PC-9 (cell line): ENCODE measurements around the gene COL20A1. TPM values are rescaled to one million over a fixed set of nuclear protein-coding genes. Genes with fewer than 3 reads are reported as not detected.

Source experiments
- BruUV-seq: library from RNA; stranded (reverse); fragments of 400-500 nt; replicated peaks from 2 replicates; lab custom pipeline; 2021; lab: Mats Ljungman, UMichigan
- CTCF ChIA-PET: fragments of 300-600 bp; sonication (Branson Sonifier 250); formaldehyde crosslinking; loops from one replicate; lab custom pipeline; 2022; ENCODE audit warnings: antibody characterized with exemption; lab: Charles Lee
- POLR2A ChIA-PET: fragments of 300-600 bp; sonication (Branson Sonifier 250); formaldehyde crosslinking; loops from one replicate; lab custom pipeline; 2022; ENCODE audit warnings: antibody characterized with exemption; ENCODE audit not compliant: unreplicated experiment; lab: Charles Lee
- DNase-seq, 2 experiments: peaks; one replicate each; pipeline versions ENCODE4 v3.0.0 to v3.0.0-alpha.2; 2015 to 2022; ENCODE audit warnings: mixed read lengths in 1 of 2
- H2AFZ ChIP-seq: fragments of 200-600 bp; sonication (generic); 2 replicates; pipeline ENCODE4 v1.8.1; 2017; ENCODE audit warnings: antibody characterized with exemption
- H3F3A ChIP-seq: fragments of 200-600 bp; sonication (generic); 2 replicates; pipeline ENCODE4 v1.8.1; 2017; ENCODE audit warnings: antibody characterized with exemption, mild to moderate bottlenecking, low read depth; ENCODE audit not compliant: insufficient read depth
- H3K27ac ChIP-seq: fragments of 200-600 bp; sonication (generic); 2 replicates; pipeline ENCODE4 v1.6.1; 2016; ENCODE audit warnings: mixed run types
- H3K27me3 ChIP-seq: fragments of 200-600 bp; sonication (generic); 2 replicates; pipeline ENCODE4 v1.6.1; 2016; ENCODE audit warnings: low read depth, mixed run types; ENCODE audit not compliant: insufficient read depth
- H3K36me3 ChIP-seq: fragments of 200-600 bp; sonication (generic); 2 replicates; pipeline ENCODE4 v1.6.1; 2016; ENCODE audit warnings: low read depth, mixed run types
- H3K4me1 ChIP-seq: fragments of 200-600 bp; sonication (generic); replicated peaks from 2 replicates; pipeline ENCODE4 v1.6.1; 2016; ENCODE audit warnings: mixed run types; ENCODE audit not compliant: insufficient read depth
- H3K4me2 ChIP-seq: fragments of 200-600 bp; sonication (generic); 2 replicates; pipeline ENCODE4 v1.6.1; 2017; ENCODE audit warnings: mixed run types
- H3K4me3 ChIP-seq: fragments of 200-600 bp; sonication (generic); 2 replicates; pipeline ENCODE4 v1.6.1; 2016; ENCODE audit warnings: mixed run types
- H3K79me2 ChIP-seq: fragments of 200-600 bp; sonication (generic); 2 replicates; pipeline ENCODE4 v1.6.1; 2017; ENCODE audit warnings: low read depth, mixed run types
- H3K9me2 ChIP-seq: fragments of 200-600 bp; sonication (generic); 2 replicates; pipeline ENCODE4 v1.8.1; 2017; ENCODE audit warnings: mild to moderate bottlenecking; ENCODE audit not compliant: insufficient read depth
- H3K9me3 ChIP-seq: fragments of 200-600 bp; sonication (generic); 2 replicates; pipeline ENCODE4 v1.8.1; 2016; ENCODE audit warnings: low read depth; ENCODE audit not compliant: insufficient read depth
- H4K20me1 ChIP-seq: fragments of 200-600 bp; sonication (generic); 2 replicates; pipeline ENCODE4 v1.8.1; 2017; ENCODE audit not compliant: insufficient read depth
- EZH2 ChIP-seq: fragments of 200-600 bp; sonication (generic); IDR thresholded peaks from 2 replicates; pipeline ENCODE4 v1.8.0; 2017; ENCODE audit warnings: antibody characterized with exemption, low read depth
- intact Hi-C: fragments of 100-400 bp; cut with micrococcal nuclease; formaldehyde crosslinking; loops from one replicate; pipeline ENCODE4 v1.10.0; 2022; ENCODE audit not compliant: unreplicated experiment
- total RNA-seq: library from RNA; stranded (reverse); gene quantifications from 2 replicates; pipeline ENCODE4 v1.2.3, GENCODE V29; 2021
- TF ChIP-seq, protein P1 (sequence below): fragments of 200-600 bp; sonication (generic); conservative IDR thresholded peaks from 2 replicates; pipeline ENCODE4 v1.6.1; 2017; ENCODE audit warnings: mixed run types, antibody characterized with exemption, mild to moderate bottlenecking, moderate library complexity

COL20A1 gene
- total RNA-seq, 1 experiment from 2014 or later = not detected

DNA sequence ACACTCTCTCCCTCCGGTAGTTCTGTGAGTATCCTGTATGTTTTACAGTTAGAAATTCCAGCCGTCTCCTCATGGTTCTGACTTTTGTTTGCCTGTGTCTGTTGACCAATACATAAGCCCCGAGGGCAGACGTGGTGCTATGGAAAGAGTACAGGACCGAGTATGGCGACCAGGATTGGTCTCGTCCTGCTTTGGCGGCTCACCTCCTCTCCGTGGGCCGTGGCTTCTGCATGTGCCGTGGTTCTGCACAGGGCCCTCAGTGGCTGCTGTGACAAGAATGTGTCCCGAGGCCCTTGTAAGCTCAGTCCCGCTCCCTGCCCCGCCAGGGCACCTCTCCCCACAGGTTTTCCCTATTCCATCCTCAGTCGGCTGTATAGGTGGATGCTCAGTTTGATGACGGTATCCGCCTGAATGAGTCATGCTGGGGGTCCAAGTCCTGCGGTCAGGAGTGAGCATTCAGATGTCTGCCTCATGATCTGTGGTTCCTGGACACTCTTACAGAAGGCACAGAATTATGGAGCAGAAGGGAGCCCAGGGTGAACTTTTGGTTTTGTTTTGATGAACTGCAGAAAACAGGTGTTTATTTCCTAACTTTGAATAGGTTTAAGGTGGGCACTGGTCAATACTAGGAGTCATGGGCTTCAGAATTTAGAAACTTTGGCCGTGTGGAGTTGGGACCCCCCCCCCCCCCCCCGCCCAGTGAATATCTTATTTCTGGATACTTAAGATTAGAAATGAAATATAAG, 19.2 kb upstream of the COL20A1 start:
- BruUV-seq = TSS peak; percentile 79
- Histone ChIP-seq H3K9me3 (no peaks in the 10 kb centered on the region), H3K4me3 (peak overlapping the region; percentile 91), H3K36me3 (peaks cover 24% of the 10 kb centered on the region; the same call in 1 of the 2 replicates), H3K4me2 (peak overlapping the region; percentile 99), H2AFZ (no peak overlapping the region), H3K27me3 (no peaks in the 10 kb centered on the region), H4K20me1 (peaks cover 48% of the 10 kb centered on the region), H3K27ac (peak overlapping the region; percentile 10; the same call in 1 of the 2 replicates), H3F3A (no peaks in the 10 kb centered on the region; the same call in 1 of the 2 replicates), H3K9me2 (no peaks in the 10 kb centered on the region), H3K79me2 (peaks cover 49% of the 10 kb centered on the region), H3K4me1 (peaks cover 18% of the 10 kb centered on the region)
- CTCF ChIA-PET = interaction anchor here (0.6 kb wide), 1 partner anchor 74 kb away, joined by 4 read pairs; no protein-coding TSS in a partner anchor
- POLR2A ChIA-PET = interaction anchor here (0.8 kb wide), 1 partner anchor 707 kb away, joined by 23 read pairs; no protein-coding TSS in a partner anchor
- DNase-seq = peak; percentile 28 to 67
- intact Hi-C loops = no loop called here
- TF ChIP-seq EZH2 = no peak
- TF ChIP-seq, protein P1, sequence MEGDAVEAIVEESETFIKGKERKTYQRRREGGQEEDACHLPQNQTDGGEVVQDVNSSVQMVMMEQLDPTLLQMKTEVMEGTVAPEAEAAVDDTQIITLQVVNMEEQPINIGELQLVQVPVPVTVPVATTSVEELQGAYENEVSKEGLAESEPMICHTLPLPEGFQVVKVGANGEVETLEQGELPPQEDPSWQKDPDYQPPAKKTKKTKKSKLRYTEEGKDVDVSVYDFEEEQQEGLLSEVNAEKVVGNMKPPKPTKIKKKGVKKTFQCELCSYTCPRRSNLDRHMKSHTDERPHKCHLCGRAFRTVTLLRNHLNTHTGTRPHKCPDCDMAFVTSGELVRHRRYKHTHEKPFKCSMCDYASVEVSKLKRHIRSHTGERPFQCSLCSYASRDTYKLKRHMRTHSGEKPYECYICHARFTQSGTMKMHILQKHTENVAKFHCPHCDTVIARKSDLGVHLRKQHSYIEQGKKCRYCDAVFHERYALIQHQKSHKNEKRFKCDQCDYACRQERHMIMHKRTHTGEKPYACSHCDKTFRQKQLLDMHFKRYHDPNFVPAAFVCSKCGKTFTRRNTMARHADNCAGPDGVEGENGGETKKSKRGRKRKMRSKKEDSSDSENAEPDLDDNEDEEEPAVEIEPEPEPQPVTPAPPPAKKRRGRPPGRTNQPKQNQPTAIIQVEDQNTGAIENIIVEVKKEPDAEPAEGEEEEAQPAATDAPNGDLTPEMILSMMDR = no peak

- POLR2A ChIA-PET = interaction anchor here (0.7 kb wide), 1 partner anchor 68 kb away, joined by 3 read pairs; no protein-coding TSS in a partner anchor
- H3K79me2 ChIP-seq = peaks cover 49% of the 10 kb centered on the region
These were observed 18.4 kb upstream of the COL20A1 start for GRCh38 chr20:63274381-63275228.

More at GRCh38 chr20:63274381-63275228, 18.4 kb upstream of the COL20A1 start:
- Histone ChIP-seq H4K20me1 (peaks cover 51% of the 10 kb centered on the region), H3K36me3 (peaks cover 28% of the 10 kb centered on the region; the same call in 1 of the 2 replicates), H3K27ac (no peak overlapping the region), H3K9me3 (no peaks in the 10 kb centered on the region), H3K27me3 (no peaks in the 10 kb centered on the region), H3F3A (no peaks in the 10 kb centered on the region; the same call in 1 of the 2 replicates), H3K9me2 (no peaks in the 10 kb centered on the region), H3K4me3 (no peak overlapping the region; the same call in 1 of the 2 replicates), H2AFZ (no peak overlapping the region), H3K4me1 (peaks cover 18% of the 10 kb centered on the region), H3K4me2 (peak overlapping the region; percentile 99)
- TF ChIP-seq, protein P1 = no peak
- TF ChIP-seq EZH2 = no peak
- intact Hi-C loops = no loop called here
- CTCF ChIA-PET = no interaction called here
- no TSS peak for BruUV-seq
- no peak for DNase-seq
